ENCODE data around the gene RBSN. TPM values are rescaled to one million over a fixed set of nuclear protein-coding genes. Genes with fewer than 3 reads are reported as not detected.

RBSN gene
- total RNA-seq, 4 donors from 2014 or later, result 40.9 to 46.0 (median 44.0) TPM

DNA sequence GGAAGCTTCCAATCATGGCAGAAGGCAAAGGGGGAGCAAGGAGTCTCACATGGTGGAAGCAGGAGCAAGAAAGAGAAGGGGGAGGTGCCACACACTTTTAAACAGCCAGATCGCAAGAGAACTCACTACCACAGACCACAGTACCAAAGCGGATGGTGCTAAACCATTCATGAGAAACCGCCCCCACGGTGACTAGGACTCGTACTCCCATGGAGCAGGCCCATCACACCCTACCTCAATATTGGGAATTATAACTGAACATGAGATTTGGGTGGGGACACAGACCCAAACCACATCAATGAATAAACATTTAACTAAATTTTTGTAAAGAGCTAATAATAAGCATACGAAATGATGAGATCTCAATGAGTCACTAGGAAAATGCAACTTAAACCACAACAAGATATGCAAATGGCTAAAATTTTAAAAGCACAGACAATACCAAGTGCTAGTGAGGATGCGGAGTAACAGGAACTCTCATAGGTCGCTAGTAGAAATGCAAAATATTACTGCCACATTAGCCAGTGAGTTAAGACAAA is 43.9 kb downstream of the RBSN start:
- peaks cover 0 to 71% of the 10 kb centered on the region in 2 donors for H3K36me3 ChIP-seq

DNA sequence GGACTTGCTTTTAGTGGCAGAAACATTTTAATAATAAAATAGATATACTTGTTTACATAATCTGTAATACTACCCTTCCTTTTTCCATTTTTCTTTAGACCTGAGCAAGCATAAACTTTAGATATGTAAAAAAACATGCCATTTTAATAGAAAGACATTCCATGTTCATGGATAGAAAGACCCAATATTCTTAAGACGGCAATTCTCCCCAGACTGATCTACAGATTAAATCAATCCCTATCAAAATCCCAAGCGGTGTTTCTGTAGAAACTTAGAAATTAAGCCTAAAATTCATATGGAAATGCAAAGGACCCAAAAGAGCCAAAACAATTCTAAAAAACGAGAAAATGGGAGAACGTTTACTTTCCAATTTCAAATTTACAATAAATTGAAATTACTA is 45.4 kb downstream of the RBSN start:
- Histone ChIP-seq H3K4me3 (no peak overlapping the region), H3K4me1 (no peaks in the 10 kb centered on the region), H3K9me3 (no peaks in the 10 kb centered on the region), H3K27me3 (no peaks in the 10 kb centered on the region), H3K27ac (no peak overlapping the region), H3K36me3 (peaks cover 0 to 75% of the 10 kb centered on the region in 2 donors)
- ATAC-seq, result no peak
- TF ChIP-seq POLR2A (IDR thresholded peaks at IDR 0.05) (no peak), EP300 (IDR thresholded peaks at IDR 0.05) (no peak), POLR2AphosphoS5 (IDR thresholded peaks at IDR 0.05) (no peak)
- TF ChIP-seq, protein P1, sequence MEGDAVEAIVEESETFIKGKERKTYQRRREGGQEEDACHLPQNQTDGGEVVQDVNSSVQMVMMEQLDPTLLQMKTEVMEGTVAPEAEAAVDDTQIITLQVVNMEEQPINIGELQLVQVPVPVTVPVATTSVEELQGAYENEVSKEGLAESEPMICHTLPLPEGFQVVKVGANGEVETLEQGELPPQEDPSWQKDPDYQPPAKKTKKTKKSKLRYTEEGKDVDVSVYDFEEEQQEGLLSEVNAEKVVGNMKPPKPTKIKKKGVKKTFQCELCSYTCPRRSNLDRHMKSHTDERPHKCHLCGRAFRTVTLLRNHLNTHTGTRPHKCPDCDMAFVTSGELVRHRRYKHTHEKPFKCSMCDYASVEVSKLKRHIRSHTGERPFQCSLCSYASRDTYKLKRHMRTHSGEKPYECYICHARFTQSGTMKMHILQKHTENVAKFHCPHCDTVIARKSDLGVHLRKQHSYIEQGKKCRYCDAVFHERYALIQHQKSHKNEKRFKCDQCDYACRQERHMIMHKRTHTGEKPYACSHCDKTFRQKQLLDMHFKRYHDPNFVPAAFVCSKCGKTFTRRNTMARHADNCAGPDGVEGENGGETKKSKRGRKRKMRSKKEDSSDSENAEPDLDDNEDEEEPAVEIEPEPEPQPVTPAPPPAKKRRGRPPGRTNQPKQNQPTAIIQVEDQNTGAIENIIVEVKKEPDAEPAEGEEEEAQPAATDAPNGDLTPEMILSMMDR (IDR thresholded peaks at IDR 0.05), result no peak
- WGBS, 2 donors (ENCODE audit: low coverage in 1 of 2), result 92 to 93% methylated on average over 2 to 4 of the region's 4 CpGs

More for the DNA sequence above, 43.9 kb downstream of the RBSN start:
- 89 to 91% methylated on average over 8 of the region's 8 CpGs for WGBS, 2 donors (ENCODE audit: low coverage in 1 of 2)
- no peaks in the 10 kb centered on the region for H3K27me3 ChIP-seq
- ATAC-seq, result no peak
- TF ChIP-seq, protein P1 (IDR thresholded peaks at IDR 0.05), result no peak
- TF ChIP-seq POLR2AphosphoS5 (IDR thresholded peaks at IDR 0.05), result no peak
- no peak for TF ChIP-seq POLR2A (IDR thresholded peaks at IDR 0.05)
- TF ChIP-seq EP300 (IDR thresholded peaks at IDR 0.05), result no peak
- no peaks in the 10 kb centered on the region for H3K9me3 ChIP-seq
- no peaks in the 10 kb centered on the region for H3K4me1 ChIP-seq
- no peak overlapping the region for H3K4me3 ChIP-seq
- no peak overlapping the region for H3K27ac ChIP-seq

DNA sequence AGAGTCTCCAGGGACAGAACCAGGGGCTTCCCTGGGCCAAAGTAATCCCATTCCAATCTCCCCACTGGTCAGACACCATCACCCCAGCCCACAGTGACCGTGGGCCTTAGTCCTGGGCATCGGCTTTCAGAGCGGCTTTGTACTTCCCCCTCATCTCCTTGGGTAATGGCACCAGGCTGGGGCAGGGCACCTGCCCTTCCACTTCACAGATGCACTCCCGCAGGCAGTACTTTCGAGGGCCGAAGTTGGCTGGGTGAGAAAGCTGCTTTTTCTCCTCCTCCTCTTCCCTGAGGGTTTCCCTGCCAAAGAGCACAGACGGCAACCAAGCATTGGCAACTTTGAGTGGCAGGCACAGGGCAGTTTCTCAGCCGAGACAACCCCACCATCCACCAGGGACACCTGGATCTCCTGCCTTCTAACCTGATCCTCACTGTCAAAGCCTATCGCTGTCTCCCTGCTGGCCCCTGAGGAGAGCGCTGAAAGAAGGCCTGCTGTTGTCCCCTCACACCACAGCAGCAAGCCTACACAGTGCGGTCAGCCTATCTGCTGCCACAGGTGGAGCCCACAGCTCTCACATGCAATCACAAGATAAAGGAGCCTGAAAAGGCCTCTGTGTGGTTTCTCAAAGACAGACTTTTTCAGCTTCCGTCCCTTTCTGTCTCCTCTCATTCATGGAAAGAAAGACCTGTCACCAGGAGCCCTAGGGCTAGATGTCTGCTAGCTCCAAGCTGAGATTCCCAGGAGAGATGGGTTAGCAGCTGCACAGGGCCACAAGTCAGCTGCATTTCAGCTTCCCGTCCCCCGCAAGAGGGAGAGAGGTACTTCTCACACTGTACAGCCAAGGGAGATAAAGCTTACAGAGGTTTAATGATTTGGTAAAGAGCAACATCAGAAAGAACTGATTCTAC is 46.4 kb downstream of the RBSN start:
- no peaks in the 10 kb centered on the region for H3K4me1 ChIP-seq
- no peak for ATAC-seq
- no peak overlapping the region for H3K4me3 ChIP-seq
- no peak overlapping the region for H3K27ac ChIP-seq
- 96% methylated on average over 5 of the region's 14 CpGs; no CpG with 5 or more reads in 1 of the 2 donors for WGBS, 2 donors (ENCODE audit: low coverage in 1 of 2)
- H3K36me3 ChIP-seq, result peaks cover 0 to 75% of the 10 kb centered on the region in 2 donors
- no peaks in the 10 kb centered on the region for H3K27me3 ChIP-seq
- no peak for TF ChIP-seq POLR2A (IDR thresholded peaks at IDR 0.05)
- TF ChIP-seq EP300 (IDR thresholded peaks at IDR 0.05), result no peak
- TF ChIP-seq, protein P1 (IDR thresholded peaks at IDR 0.05), result no peak
- no peak for TF ChIP-seq POLR2AphosphoS5 (IDR thresholded peaks at IDR 0.05)
- no peaks in the 10 kb centered on the region for H3K9me3 ChIP-seq

DNA sequence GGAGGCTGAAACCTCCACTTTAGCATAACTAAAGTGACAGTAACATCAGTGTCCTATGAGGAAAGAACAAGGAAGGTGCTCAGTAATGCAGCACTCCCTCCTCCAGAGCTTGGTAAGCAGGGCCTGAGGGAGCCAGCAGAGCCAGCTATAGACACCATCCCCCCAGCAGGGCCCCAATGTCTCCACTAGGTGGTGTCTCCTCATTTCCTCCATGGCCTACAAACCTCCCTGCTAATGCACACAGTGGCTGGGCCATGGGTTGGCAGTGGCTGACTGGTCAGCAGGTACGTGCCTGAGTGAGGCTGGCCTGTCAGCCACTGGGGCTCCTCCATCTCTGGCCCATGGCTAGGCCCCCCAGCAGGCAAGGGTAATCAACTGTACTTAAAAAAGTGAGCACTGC is 47.4 kb downstream of the RBSN start:
- no peaks in the 10 kb centered on the region for H3K9me3 ChIP-seq
- no peak overlapping the region for H3K27ac ChIP-seq
- no peaks in the 10 kb centered on the region for H3K4me1 ChIP-seq
- no peaks in the 10 kb centered on the region for H3K27me3 ChIP-seq
- peaks cover 0 to 75% of the 10 kb centered on the region in 2 donors for H3K36me3 ChIP-seq
- no CpG with 5 or more reads among the region's 1 CpG for WGBS, 2 donors (ENCODE audit: low coverage in 1 of 2)
- TF ChIP-seq POLR2AphosphoS5 (IDR thresholded peaks at IDR 0.05) (no peak), EP300 (IDR thresholded peaks at IDR 0.05) (no peak)
- TF ChIP-seq, protein P1 (IDR thresholded peaks at IDR 0.05), result peak in 2 of 4 experiments; percentile 28 to 47
- H3K4me3 ChIP-seq, result no peak overlapping the region
- ATAC-seq, result peak; percentile 25

Data from gastroesophageal sphincter (tissue), 4 donors.